DMS 273 (cell line): ENCODE data around the gene CTBP2.

ENCODE experiments used
- DNase-seq: peaks from one replicate; lab custom pipeline; 2025; ENCODE audit not compliant: unreplicated experiment; lab: John Stamatoyannopoulos, UW

The CTBP2 gene

GRCh38 chr10:125026036-125026931 lies 134.1 kb downstream of the CTBP2 start:
- DNase-seq = no peak

GRCh38 chr10:125025341-125025740 lies 135.0 kb downstream of the CTBP2 start:
- no peak for DNase-seq

GRCh38 chr10:125024497-125025234 lies 135.7 kb downstream of the CTBP2 start:
- peak; percentile 52 for DNase-seq

DNA sequence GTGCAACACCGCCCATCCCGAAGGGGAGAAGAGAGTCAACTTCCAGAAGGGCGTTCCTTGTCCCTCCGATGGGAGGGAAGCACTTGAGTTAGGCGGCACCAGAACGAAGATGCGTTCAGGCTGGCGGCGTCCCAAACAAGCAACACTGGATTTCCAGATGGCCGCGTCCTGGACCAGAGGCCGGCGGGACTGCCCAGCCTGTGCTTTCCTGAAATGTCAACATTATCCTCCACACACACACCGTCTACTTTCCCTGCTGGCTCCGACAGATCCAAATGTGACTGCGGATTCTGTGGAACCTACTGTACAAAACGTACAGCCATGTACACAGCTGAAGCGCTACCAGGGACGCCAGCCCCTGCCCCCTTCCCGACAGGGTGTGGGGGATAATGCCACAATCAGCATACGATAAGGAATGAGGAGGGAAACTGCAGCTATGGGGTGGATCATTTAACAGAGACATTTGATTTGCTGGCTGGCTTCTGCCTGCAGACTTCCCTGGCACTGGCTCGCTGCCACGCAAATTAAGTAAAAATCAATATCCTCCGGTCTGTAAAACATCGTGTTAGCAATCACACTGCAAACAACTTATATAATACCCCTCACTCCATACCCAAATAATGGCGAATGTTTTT lies 136.4 kb downstream of the CTBP2 start:
- peak; percentile 74 for DNase-seq

- peak; percentile 70 for DNase-seq
Observed at GRCh38 chr10:125023255-125023654, 137.1 kb downstream of the CTBP2 start.

DNA sequence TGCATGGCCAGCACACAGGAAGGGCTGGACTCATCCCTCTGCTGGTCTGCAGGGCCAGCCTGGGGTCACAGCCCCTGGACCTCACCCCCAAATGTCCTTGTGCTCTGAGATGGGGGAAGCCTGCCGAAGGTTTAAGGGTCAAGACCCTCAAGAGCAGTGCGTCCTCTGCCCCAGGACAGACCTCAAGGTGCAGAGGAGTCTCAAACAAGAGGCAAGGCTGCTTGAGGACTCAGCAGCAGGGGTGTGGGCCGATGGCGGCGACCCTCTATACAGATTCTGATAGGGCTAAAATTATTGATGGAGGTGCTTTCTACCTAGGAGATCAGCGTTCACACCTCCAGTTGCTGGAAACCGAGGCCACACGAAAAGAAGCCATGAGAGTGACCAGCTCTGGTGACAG lies 137.7 kb downstream of the CTBP2 start:
- DNase-seq = no peak

DNA sequence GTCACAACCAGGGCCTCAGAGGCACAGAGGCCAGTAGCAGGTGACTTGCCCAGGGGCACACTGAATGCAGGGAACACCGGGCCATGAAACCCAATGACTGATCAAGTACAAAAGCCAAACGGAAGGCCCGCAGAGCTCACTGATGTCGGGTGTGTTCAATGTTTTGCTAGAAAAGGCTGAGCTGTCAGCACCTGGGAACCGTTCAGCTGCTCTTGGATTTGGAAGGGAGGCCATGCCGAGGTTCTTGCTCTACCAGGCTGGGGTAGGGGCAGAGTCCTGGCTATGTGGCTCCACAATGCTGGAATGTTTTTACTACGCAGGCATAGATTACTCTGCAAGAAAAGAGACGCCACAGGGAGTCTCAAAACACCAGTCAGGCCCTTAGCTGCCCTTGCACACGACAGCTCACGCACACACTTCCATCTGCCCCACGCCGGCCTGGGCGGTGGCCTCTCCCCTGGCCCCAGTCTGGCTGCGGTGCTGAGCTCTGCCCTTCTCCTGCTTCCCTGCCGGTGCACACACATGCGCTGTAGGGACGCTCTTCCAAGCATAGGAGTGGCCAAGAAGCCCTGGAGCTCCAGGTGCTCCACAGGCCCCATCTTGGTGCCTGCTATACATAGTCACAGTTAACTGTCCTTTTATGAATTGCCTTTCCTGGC lies 138.5 kb downstream of the CTBP2 start:
- DNase-seq = no peak

GRCh38 chr10:125020871-125021270 lies 139.5 kb downstream of the CTBP2 start:
- no peak for DNase-seq

DNA sequence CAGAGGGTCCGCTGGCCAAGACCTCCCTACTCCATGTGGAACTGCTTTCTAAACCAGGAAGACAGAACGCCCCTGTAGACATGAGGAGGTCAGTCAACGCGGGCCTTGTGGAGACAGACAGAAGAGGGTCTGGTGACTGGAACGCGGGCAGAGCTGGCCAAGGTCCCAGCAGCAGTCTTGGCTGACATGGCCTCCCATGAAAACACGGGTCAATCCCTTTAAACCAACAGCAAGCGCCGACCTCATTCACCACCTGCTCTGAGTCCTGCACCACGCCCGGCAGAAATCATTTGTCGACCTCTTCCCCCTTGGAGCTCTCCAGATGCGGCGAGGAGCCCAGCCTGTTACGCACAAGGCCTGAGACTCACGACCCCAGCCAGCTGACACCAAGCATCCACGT lies 140.0 kb downstream of the CTBP2 start:
- DNase-seq = no peak

- no peak for DNase-seq
Observed at GRCh38 chr10:125018576-125019143, 141.7 kb downstream of the CTBP2 start.

GRCh38 chr10:125017547-125018298 lies 142.6 kb downstream of the CTBP2 start:
- DNase-seq = peak; percentile 32

DNA sequence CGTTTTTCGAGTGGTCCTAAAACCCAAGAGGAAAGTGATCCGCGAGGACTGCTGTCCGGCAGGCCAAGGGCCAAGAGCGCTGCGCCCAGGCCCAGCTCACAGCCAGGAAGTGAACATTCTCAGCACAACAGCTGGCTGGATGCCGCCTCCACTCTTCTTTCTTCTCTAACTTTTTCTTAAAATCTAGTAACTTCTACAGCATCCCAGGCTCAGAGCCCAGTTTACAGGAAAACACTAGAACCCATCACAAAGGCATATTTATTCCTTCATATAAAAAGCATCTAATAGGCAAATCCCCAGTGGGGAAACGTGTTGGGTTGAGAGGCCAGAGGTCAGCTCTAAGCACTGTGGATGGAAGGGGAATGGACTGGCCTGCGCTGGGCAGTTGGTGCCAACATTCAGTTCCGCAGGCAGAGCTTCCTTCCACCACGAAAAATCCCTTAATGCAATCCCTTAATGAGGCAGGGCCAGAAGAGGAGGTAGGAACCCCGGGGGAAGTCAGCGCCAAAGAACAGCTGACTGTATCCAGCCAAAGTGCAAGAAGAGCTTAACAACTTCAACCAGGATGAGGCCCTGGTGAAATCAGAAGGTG lies 143.7 kb downstream of the CTBP2 start:
- no peak for DNase-seq

GRCh38 chr10:125016123-125016522 lies 144.2 kb downstream of the CTBP2 start:
- no peak for DNase-seq

DNA sequence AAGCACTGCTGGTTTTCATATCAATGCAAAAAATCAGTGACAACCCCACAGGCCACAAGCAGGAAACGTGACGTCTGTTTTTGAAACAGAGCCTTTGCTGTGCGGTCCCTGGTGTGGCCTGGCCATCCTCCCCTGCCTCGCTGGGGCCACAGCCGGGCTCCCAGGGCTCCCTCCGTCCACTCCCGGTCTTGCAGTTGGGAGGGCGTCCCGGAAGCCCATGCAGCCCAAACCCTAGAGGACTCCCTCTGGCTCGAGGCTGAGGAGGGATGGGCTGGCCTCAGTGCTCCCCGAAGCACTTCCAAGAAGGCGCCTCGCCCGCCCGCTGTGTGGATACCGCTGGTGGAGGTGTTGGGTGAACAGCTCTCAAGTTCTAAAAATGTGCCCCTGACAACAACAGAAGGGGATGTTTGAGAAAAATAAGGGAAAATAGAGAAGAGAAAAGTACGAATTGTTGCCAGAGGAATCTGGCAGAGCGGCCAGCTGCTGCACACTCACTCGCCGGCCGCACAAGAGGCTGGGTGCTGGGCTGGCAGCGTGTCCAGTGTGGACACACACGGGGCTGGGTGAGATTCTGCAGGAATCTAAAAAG lies 144.9 kb downstream of the CTBP2 start:
- DNase-seq = no peak

- DNase-seq = no peak
Observed at GRCh38 chr10:125014836-125015355, 145.5 kb downstream of the CTBP2 start.

DNA sequence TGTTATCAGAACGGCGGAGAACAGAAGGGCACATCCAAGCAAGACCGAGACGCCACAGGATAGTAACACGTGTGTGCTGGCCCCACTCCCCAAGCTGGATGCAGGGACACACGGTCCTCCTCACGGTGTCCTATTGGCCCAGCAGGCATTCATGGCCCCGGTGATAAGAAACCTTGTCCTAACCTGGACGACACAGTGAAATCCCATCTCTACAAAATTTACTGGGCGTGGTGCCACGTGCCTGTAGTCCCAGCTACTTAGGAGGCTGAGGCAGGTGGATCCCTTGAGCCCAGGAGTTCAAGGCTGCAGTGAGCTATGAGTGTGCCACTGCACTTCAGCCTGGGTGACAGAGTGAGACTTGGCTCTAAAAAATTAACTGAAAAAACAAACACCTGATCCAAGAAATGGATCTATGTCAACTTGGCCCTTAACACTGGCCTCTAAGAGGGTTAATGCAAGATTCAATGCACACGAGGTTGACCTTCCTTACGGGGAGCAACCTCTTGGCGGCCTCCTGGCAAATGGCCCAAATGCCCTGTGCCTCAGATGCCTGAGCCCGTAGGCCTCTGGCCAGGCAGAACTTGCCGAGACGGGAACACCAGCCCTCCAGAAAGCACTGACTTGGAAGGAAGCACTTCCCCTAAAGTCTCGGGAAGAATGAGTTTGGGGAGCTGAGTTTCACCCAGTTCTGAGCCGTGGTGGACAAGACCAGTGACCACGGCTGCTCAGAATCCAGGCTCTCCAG lies 146.1 kb downstream of the CTBP2 start:
- DNase-seq = peak; percentile 4

DNA sequence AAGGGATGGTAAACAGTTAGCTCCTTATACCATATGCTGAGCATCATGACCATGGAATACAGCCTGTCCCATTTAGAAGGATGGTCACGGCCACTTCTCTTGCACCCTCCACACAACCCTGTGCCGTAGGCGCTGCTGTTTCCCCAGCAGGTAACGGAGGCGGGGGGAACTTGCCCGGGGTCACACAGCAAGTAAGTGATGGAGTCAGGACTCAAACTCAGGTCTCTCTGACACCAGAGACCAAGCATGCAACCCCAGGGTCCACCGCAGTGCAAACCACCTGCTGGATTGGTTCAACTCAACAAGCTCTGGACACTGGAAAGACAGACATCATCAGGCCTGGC lies 146.9 kb downstream of the CTBP2 start:
- no peak for DNase-seq

DNA sequence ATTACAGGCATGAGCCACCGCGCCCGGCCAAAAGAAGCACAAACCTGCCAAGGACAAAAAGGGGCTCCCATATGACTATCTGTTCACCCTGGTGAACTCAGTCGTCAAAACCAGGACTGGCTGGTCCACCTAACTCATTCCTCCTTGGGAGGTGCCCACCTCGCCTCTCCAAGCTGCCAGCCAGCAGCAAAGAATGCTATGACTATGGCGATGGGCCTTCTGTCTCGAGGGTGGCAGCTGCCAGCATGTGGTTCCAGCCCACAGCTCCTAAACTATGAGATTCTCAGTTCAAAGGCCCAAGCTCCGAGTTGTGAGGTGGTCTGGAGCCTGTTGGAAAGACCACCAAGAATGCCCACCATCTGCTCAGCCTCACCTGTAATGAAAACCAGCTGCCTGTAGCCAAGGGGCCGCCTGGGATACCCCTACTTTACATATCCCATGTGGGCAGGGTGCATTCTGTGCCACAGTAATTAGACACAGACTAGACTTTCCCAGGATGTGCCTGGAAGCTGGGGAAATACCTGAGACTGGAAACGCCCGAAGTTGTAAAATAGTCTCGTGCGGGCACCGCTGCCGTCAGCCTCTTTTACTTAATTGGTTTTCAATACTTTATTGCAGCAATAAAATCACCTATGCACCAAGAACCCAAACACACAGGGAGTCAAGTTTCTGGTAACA lies 147.4 kb downstream of the CTBP2 start:
- DNase-seq = no peak
